ENCODE data around the gene ZYG11A.
"Not testable (repeated sequence)": the region's sequence is repeated elsewhere in the genome, so short reads cannot be mapped to it uniquely, and the experiment has no call there.

Gene ZYG11A

DNA sequence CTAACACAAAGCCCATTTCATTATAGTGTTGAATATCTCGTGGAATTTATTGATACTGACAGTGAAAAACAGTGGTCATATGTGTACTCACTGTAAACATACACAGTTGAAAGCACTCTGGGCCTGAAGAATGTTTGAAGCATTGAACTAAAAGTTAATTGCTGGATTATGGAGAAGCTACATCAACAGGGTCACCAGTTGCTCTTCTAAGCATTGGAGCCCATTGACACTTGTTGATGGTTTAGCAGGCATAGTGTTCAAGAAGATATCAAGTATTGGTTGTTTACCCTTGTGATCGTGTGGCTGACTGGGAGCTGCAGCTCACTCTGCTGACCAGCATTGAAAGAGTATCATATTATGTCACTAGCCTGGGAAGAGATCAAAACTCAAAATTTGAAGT lies 10.3 kb downstream of the ZYG11A start:
- CTCF ChIA-PET: no interaction called here
- TF ChIP-seq, protein P1, sequence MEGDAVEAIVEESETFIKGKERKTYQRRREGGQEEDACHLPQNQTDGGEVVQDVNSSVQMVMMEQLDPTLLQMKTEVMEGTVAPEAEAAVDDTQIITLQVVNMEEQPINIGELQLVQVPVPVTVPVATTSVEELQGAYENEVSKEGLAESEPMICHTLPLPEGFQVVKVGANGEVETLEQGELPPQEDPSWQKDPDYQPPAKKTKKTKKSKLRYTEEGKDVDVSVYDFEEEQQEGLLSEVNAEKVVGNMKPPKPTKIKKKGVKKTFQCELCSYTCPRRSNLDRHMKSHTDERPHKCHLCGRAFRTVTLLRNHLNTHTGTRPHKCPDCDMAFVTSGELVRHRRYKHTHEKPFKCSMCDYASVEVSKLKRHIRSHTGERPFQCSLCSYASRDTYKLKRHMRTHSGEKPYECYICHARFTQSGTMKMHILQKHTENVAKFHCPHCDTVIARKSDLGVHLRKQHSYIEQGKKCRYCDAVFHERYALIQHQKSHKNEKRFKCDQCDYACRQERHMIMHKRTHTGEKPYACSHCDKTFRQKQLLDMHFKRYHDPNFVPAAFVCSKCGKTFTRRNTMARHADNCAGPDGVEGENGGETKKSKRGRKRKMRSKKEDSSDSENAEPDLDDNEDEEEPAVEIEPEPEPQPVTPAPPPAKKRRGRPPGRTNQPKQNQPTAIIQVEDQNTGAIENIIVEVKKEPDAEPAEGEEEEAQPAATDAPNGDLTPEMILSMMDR (IDR thresholded peaks at IDR 0.05; ENCODE audit: insufficient read depth, low read length, missing control alignments): no peak
- POLR2A ChIA-PET: no interaction called here
- no peak overlapping the region for H3K4me3 ChIP-seq (ENCODE audit: low read depth, low read length)
- DNase-seq (ENCODE audit: low read depth, low spot score): no peak

GRCh38 chr1:52855584-52855983 lies 13.0 kb downstream of the ZYG11A start:
- ChIA-PET CTCF (no interaction called here), POLR2A (no interaction called here)
- no peak for DNase-seq (ENCODE audit: low read depth, low spot score)
- TF ChIP-seq, protein P1 (IDR thresholded peaks at IDR 0.05; ENCODE audit: insufficient read depth, low read length, missing control alignments): no peak
- H3K4me3 ChIP-seq (ENCODE audit: low read depth, low read length): no peak overlapping the region

- TF ChIP-seq, protein P1 (IDR thresholded peaks at IDR 0.05; ENCODE audit: insufficient read depth, low read length, missing control alignments): no peak
- no peak overlapping the region for H3K4me3 ChIP-seq (ENCODE audit: low read depth, low read length)
- CTCF ChIA-PET: no interaction called here
- DNase-seq (ENCODE audit: low read depth, low spot score): no peak
- POLR2A ChIA-PET: no interaction called here
Observed at GRCh38 chr1:52856026-52856425, 13.5 kb downstream of the ZYG11A start.

- ChIA-PET POLR2A (no interaction called here), CTCF (interaction anchor here (1.5 to 1.6 kb wide), 2 partner anchors 10 to 15 kb away, joined by 3 to 4 read pairs; partner anchors contain the start of gene ZYG11A)
- H3K4me3 ChIP-seq (ENCODE audit: low read depth, low read length): no peak overlapping the region
- TF ChIP-seq, protein P1 (IDR thresholded peaks at IDR 0.05; ENCODE audit: insufficient read depth, low read length, missing control alignments): no peak
- DNase-seq (ENCODE audit: low read depth, low spot score): no peak
Observed at GRCh38 chr1:52857443-52857842, 14.9 kb downstream of the ZYG11A start.

- TF ChIP-seq, protein P1 (IDR thresholded peaks at IDR 0.05; ENCODE audit: insufficient read depth, low read length, missing control alignments): no peak
- DNase-seq (ENCODE audit: low read depth, low spot score): no peak
- CTCF ChIA-PET: no interaction called here
- POLR2A ChIA-PET: no interaction called here
- H3K4me3 ChIP-seq (ENCODE audit: low read depth, low read length): no peak overlapping the region
Observed at GRCh38 chr1:52862666-52863458, 20.3 kb downstream of the ZYG11A start.

DNA sequence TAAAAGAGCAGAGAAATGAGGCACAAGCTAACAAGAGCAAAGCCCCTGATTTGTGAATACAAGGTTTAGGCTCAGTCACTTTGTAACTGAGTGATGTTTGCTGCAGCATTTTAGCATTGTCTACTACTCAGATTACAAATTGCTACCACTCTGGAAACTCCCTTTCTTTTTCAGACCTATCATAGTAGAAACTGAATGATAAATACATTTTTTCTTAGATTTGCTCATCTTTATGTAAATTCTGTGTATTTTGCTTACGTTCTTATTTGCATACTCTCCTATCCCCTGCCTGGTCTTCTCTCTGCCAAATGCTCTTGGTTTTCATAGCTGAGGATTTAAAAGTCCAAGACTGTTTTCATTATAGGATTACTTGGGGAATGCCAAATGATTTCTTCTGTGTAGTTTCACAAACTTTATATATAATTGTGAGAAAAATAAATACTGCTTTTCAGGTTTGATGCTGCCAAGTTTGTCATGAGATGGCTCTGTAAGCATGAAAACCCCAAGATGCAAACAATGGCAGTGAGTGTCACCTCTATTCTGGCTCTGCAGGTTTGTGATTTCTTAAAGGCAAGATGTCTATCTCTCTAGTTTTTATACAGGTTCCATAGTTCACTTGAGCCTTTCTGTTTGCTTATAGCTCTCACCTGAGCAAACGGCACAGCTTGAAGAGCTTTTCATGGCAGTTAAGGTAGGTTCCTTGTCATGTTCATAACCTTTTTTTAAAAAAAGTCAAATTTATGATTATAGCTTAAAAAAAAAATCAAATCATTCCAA lies 24.7 kb downstream of the ZYG11A start:
- H3K4me3 ChIP-seq (ENCODE audit: low read depth, low read length): no peak overlapping the region
- CTCF ChIA-PET: interaction anchor here (0.6 to 1.2 kb wide), 2 partner anchors 10 to 317 kb away, joined by 3 read pairs; no protein-coding TSS in a partner anchor
- POLR2A ChIA-PET: no interaction called here
- TF ChIP-seq, protein P1 (IDR thresholded peaks at IDR 0.05; ENCODE audit: insufficient read depth, low read length, missing control alignments): no peak
- DNase-seq (ENCODE audit: low read depth, low spot score): no peak

- CTCF ChIA-PET: not testable (repeated sequence)
Observed at GRCh38 chr1:52869727-52870126, 27.2 kb downstream of the ZYG11A start.

More at GRCh38 chr1:52869727-52870126, 27.2 kb downstream of the ZYG11A start:
- H3K4me3 ChIP-seq (ENCODE audit: low read depth, low read length); DNase-seq (ENCODE audit: low read depth, low spot score); POLR2A ChIA-PET: not testable (repeated sequence)

Data from AG04449 (cell line).